ENCODE results near the gene C6orf163.
"Not testable (repeated sequence)": the region's sequence is repeated elsewhere in the genome, so short reads cannot be mapped to it uniquely, and the experiment has no call there.

The C6orf163 gene

GRCh38 chr6:87344731-87345130 lies at the start of gene C6orf163:
TSS of gene C6orf163 (plus strand) at chr6:87344813. CDS start at chr6:87345100, 287 bp downstream.
- DNase-seq (ENCODE audit: low read depth in 1 of 2, low spot score in 1 of 2): no peak

- DNase-seq (ENCODE audit: low read depth in 1 of 2, low spot score in 1 of 2): no peak
Observed at GRCh38 chr6:87297119-87297518, 47.5 kb upstream of the C6orf163 start.

GRCh38 chr6:87301277-87301676 lies 43.3 kb upstream of the C6orf163 start:
- not testable (repeated sequence) for DNase-seq (ENCODE audit: low read depth in 1 of 2, low spot score in 1 of 2)

GRCh38 chr6:87308970-87309369 lies 35.6 kb upstream of the C6orf163 start:
- DNase-seq (ENCODE audit: low read depth in 1 of 2, low spot score in 1 of 2): no peak

GRCh38 chr6:87312860-87313259 lies 31.8 kb upstream of the C6orf163 start:
- DNase-seq (ENCODE audit: low read depth in 1 of 2, low spot score in 1 of 2): no peak

GRCh38 chr6:87315071-87315470 lies 29.5 kb upstream of the C6orf163 start:
- DNase-seq (ENCODE audit: low read depth in 1 of 2, low spot score in 1 of 2): no peak

GRCh38 chr6:87319271-87319987 lies 25.2 kb upstream of the C6orf163 start:
- DNase-seq (ENCODE audit: low read depth in 1 of 2, low spot score in 1 of 2): no peak

- DNase-seq (ENCODE audit: low read depth in 1 of 2, low spot score in 1 of 2): peak; percentile 70 to 79
Observed at GRCh38 chr6:87322304-87323212, 22.1 kb upstream of the C6orf163 start, which contains the start of gene SMIM8. TSS of gene SMIM8 (plus strand) at chr6:87322588. CDS start at chr6:87337032, 14,444 bp downstream.

- DNase-seq (ENCODE audit: low read depth in 1 of 2, low spot score in 1 of 2): not testable (repeated sequence)
Observed at GRCh38 chr6:87323880-87324279, 20.7 kb upstream of the C6orf163 start.

- no peak for DNase-seq (ENCODE audit: low read depth in 1 of 2, low spot score in 1 of 2)
Observed at GRCh38 chr6:87330961-87331360, 13.7 kb upstream of the C6orf163 start.

- DNase-seq (ENCODE audit: low read depth in 1 of 2, low spot score in 1 of 2): no peak
Observed at GRCh38 chr6:87333033-87333432, 11.6 kb upstream of the C6orf163 start.

- no peak for DNase-seq (ENCODE audit: low read depth in 1 of 2, low spot score in 1 of 2)
Observed at GRCh38 chr6:87333591-87334181, 10.9 kb upstream of the C6orf163 start.

GRCh38 chr6:87334683-87335082 lies 9.9 kb upstream of the C6orf163 start:
- DNase-seq (ENCODE audit: low read depth in 1 of 2, low spot score in 1 of 2): no peak

GRCh38 chr6:87336367-87336766 lies 8.2 kb upstream of the C6orf163 start:
- no peak for DNase-seq (ENCODE audit: low read depth in 1 of 2, low spot score in 1 of 2)

GRCh38 chr6:87340230-87340629 lies 4.4 kb upstream of the C6orf163 start:
- no peak for DNase-seq (ENCODE audit: low read depth in 1 of 2, low spot score in 1 of 2)

GRCh38 chr6:87341158-87341557 lies 3.5 kb upstream of the C6orf163 start:
- no peak for DNase-seq (ENCODE audit: low read depth in 1 of 2, low spot score in 1 of 2)

GRCh38 chr6:87341899-87342298 lies 2.7 kb upstream of the C6orf163 start:
- DNase-seq (ENCODE audit: low read depth in 1 of 2, low spot score in 1 of 2): no peak

- no peak for DNase-seq (ENCODE audit: low read depth in 1 of 2, low spot score in 1 of 2)
Observed at GRCh38 chr6:87342829-87343228, 1.8 kb upstream of the C6orf163 start.

GRCh38 chr6:87346700-87347099 lies 2.1 kb downstream of the C6orf163 start:
- no peak for DNase-seq (ENCODE audit: low read depth in 1 of 2, low spot score in 1 of 2)

- no peak for DNase-seq (ENCODE audit: low read depth in 1 of 2, low spot score in 1 of 2)
Observed at GRCh38 chr6:87349896-87350295, 5.3 kb downstream of the C6orf163 start.

GRCh38 chr6:87350516-87350915 lies 5.9 kb downstream of the C6orf163 start:
- no peak for DNase-seq (ENCODE audit: low read depth in 1 of 2, low spot score in 1 of 2)

- DNase-seq (ENCODE audit: low read depth in 1 of 2, low spot score in 1 of 2): no peak
Observed at GRCh38 chr6:87351583-87351982, 7.0 kb downstream of the C6orf163 start.
